ENCODE data around the gene CD34. TPM values are rescaled to one million over a fixed set of nuclear protein-coding genes. Genes with fewer than 3 reads are reported as not detected.

The CD34 gene
- total RNA-seq, 1 donor from 2014 or later: 69.6 TPM

- no peak for TF ChIP-seq CTCF (IDR thresholded peaks at IDR 0.05; ENCODE audit: borderline replicate concordance)
- intact Hi-C loops (cut with micrococcal nuclease): no loop called here
- H3K4me1 ChIP-seq: peaks cover 92% of the 10 kb centered on the region
- H3K9me3 ChIP-seq (replicated peaks): no peaks in the 10 kb centered on the region
- no peaks in the 10 kb centered on the region for H3K27me3 ChIP-seq (ENCODE audit: low read depth)
- H3K36me3 ChIP-seq: no peaks in the 10 kb centered on the region
- peak overlapping the region; percentile 88 for H3K27ac ChIP-seq (replicated peaks)
- no peak for DNase-seq
- no peak overlapping the region for H3K4me3 ChIP-seq
Measured at GRCh38 chr1:207920444-207921021, 9.6 kb upstream of the CD34 start.

DNA sequence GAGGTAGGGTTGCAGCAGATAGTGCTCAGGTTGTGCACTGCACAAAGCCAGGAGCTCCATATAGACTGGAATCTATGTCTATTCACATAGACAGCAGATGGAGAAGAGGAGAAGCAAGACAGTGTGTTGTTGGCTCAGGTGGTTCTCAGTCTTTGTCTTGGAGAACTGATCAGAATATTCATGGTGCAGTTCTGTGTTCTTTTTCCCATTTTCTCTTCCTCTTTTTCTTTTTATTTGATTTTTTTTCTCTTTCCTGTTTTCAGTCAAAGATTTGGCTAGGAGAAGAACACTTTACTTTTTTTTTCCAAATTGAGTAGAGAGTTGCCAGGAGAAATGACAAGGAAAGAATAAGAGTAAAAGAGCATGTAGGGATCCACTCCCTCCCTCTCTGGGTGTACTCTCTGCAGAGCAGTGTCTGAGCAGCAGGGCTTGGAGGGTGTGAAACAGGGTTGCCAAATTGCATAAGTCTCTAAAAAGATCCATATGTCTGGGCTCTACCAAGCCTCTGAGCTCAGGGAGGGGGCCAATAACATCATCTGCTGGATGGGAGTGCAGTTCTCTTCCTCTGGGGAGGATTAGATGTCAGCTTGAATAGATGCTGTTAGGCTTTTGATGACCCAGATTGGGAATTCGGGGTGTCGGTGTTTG, 8.7 kb upstream of the CD34 start:
- DNase-seq: no peak
- TF ChIP-seq CTCF (IDR thresholded peaks at IDR 0.05; ENCODE audit: borderline replicate concordance): no peak
- Histone ChIP-seq H3K4me1 (peaks cover 83% of the 10 kb centered on the region), H3K36me3 (no peaks in the 10 kb centered on the region), H3K27me3 (ENCODE audit: low read depth) (no peaks in the 10 kb centered on the region), H3K9me3 (replicated peaks) (no peaks in the 10 kb centered on the region), H3K27ac (replicated peaks) (peak overlapping the region; percentile 88), H3K4me3 (no peak overlapping the region)
- intact Hi-C loops (cut with micrococcal nuclease): no loop called here

DNA sequence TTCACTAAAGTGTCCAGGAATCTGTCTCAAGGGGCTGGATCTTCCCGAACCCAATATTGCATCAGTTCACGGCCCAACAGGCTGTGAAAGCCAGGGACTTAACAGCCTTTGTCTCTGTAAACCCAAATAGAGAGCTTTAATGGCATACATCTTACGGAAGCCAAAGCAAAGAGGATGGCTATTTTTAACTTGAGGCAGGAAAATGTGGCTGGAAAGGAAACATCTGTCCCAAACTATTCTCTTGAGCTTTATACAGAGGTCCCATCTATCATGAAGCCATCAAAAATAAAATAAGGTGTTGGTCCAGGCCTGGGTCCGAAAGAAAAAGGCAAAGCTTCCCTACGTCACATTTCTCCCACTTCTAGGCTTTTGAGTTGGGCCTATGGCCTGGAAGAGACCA, 7.7 kb upstream of the CD34 start:
- intact Hi-C loops (cut with micrococcal nuclease): no loop called here
- Histone ChIP-seq H3K4me3 (no peak overlapping the region), H3K9me3 (replicated peaks) (no peaks in the 10 kb centered on the region), H3K36me3 (no peaks in the 10 kb centered on the region), H3K4me1 (peaks cover 78% of the 10 kb centered on the region), H3K27ac (replicated peaks) (peak overlapping the region; percentile 88), H3K27me3 (ENCODE audit: low read depth) (no peaks in the 10 kb centered on the region)
- TF ChIP-seq CTCF (IDR thresholded peaks at IDR 0.05; ENCODE audit: borderline replicate concordance): no peak
- no peak for DNase-seq

DNA sequence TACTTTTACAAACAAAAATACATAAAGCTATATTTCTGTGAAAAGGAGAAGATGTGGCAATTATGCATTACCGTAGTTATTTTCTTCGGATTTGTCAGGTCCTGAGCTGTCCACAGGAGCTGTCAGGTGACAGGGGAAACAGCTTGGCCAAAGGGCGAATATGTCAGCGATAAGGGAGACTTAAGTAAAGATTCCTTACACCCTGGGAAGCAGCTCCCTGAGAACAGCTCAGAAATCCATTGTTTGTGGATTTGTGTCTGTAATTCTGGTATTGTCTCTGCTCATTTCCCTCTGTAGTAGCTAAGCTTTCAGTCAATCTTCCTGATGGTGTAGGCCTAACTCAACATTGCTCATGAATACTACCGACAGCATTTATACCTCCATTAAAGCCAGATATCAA, 7.1 kb upstream of the CD34 start:
- Histone ChIP-seq H3K36me3 (no peaks in the 10 kb centered on the region), H3K4me1 (peaks cover 75% of the 10 kb centered on the region), H3K4me3 (no peak overlapping the region), H3K27me3 (ENCODE audit: low read depth) (no peaks in the 10 kb centered on the region), H3K27ac (replicated peaks) (peak overlapping the region; percentile 88), H3K9me3 (replicated peaks) (no peaks in the 10 kb centered on the region)
- intact Hi-C loops (cut with micrococcal nuclease): no loop called here
- no peak for DNase-seq
- TF ChIP-seq CTCF (IDR thresholded peaks at IDR 0.05; ENCODE audit: borderline replicate concordance): no peak

DNA sequence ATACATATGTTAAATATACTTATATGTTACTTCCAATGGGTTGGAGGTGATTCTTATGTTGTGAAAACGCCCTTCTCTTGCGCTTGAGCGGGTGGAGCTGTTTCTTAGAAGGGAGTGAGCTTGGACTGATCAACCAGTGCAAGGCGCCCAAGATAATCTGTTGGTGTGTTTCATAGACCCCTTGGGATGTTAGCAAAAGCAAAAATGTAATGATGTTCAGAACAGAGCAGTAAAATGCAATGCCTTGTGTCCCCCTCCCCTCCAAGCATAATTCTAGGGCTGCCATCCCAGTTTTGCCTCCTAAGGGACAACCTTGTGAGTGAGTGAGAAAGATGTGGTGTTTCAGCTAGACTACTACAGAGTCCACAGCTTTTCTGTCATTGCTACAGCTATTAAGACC, 6.2 kb upstream of the CD34 start:
- no peak for TF ChIP-seq CTCF (IDR thresholded peaks at IDR 0.05; ENCODE audit: borderline replicate concordance)
- peak overlapping the region; percentile 88 for H3K27ac ChIP-seq (replicated peaks)
- peaks cover 75% of the 10 kb centered on the region for H3K4me1 ChIP-seq

More for the DNA sequence above, 6.2 kb upstream of the CD34 start:
- Histone ChIP-seq H3K9me3 (replicated peaks) (no peaks in the 10 kb centered on the region), H3K36me3 (no peaks in the 10 kb centered on the region), H3K4me3 (no peak overlapping the region), H3K27me3 (ENCODE audit: low read depth) (no peaks in the 10 kb centered on the region)
- peak; percentile 54 for DNase-seq
- intact Hi-C loops (cut with micrococcal nuclease): no loop called here
